ENCODE measurements around the gene MAB21L3.

DNA sequence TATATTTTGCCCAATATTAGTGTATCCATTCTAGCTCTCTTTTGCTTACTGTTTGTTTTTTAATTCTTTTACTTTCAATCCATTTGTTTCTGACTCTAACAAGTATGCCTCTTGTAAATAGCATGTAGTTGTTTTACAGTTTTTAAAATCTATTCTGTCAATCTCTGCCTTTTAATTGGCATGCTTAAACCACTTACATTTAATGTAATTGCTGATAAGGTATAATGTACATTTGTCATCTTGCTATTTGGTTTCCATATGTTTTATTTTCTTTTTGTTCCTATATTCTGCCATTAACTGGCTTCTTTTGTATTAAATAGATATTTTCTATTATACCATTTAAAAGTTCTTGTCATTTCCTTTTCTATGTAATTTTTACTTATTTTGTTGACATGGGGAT is 16.2 kb upstream of the MAB21L3 start:
- TF ChIP-seq EP300 (IDR thresholded peaks at IDR 0.05) (no peak), POLR2AphosphoS5 (IDR thresholded peaks at IDR 0.05) (no peak), POLR2A (IDR thresholded peaks at IDR 0.05) (no peak)

Measured in suprapubic skin (tissue), 4 donors.